H1 (cell line): ENCODE measurements around the gene TUT4. TPM values are rescaled to one million over a fixed set of nuclear protein-coding genes. Genes with fewer than 3 reads are reported as not detected.

ENCODE experiments used
- CTCF ChIA-PET: fragments of 300-600 bp; sonication (Branson Sonifier 250); formaldehyde crosslinking; loops from one replicate; lab custom pipeline; 2021; ENCODE audit not compliant: partially characterized antibody; lab: Charles Lee
- POLR2A ChIA-PET: fragments of 300-600 bp; sonication (Branson Sonifier 250); formaldehyde crosslinking; loops from one replicate; lab custom pipeline; 2021; ENCODE audit warnings: inconsistent platforms; ENCODE audit not compliant: partially characterized antibody; lab: Charles Lee
- DNase-seq, 2 experiments: peaks; one replicate each; pipeline versions ENCODE4 v3.0.0 to v3.0.0-alpha.2; 2010 to 2022; ENCODE audit warnings: low spot score in 2 of 2, low read depth in 1 of 2, mixed read lengths in 1 of 2
- FAIRE-seq: peaks from 2 replicates; lab custom pipeline; 2011; peaks lifted over from hg19 to GRCh38; lab: Jason Lieb, UNC
- H2AFZ ChIP-seq: 2 replicates; pipeline ENCODE4 v1.8.1; 2012; ENCODE audit warnings: low read length, inconsistent platforms
- H2AK5ac ChIP-seq: 2 replicates; pipeline ENCODE4 v1.6.1; 2013; ENCODE audit warnings: low read depth, low read length
- H2BK120ac ChIP-seq: replicated peaks from 2 replicates; pipeline ENCODE3; 2013; ENCODE audit warnings: low read depth, low read length, inconsistent platforms
- H2BK12ac ChIP-seq: 2 replicates; pipeline ENCODE4 v1.6.1; 2013; ENCODE audit warnings: low read depth, low read length
- H2BK15ac ChIP-seq: 2 replicates; pipeline ENCODE4 v1.6.1; 2013; ENCODE audit warnings: low read length
- H2BK20ac ChIP-seq: 2 replicates; pipeline ENCODE4 v1.6.1; 2013; ENCODE audit warnings: low read length
- H2BK5ac ChIP-seq: 2 replicates; pipeline ENCODE4 v1.6.1; 2013; ENCODE audit warnings: low read depth, low read length
- H3K14ac ChIP-seq: 2 replicates; pipeline ENCODE4 v1.6.1; 2013; ENCODE audit warnings: inconsistent platforms; ENCODE audit not compliant: insufficient read length
- H3K18ac ChIP-seq: 2 replicates; pipeline ENCODE4 v1.6.1; 2013; ENCODE audit warnings: low read length; ENCODE audit errors: extremely low read depth
- H3K23ac ChIP-seq: 2 replicates; pipeline ENCODE4 v1.6.1; 2013; ENCODE audit warnings: inconsistent platforms; ENCODE audit not compliant: insufficient read length
- H3K23me2 ChIP-seq: 2 replicates; pipeline ENCODE4 v1.6.1; 2013; ENCODE audit warnings: low read depth, low read length
- H3K27ac ChIP-seq: 2 replicates; pipeline ENCODE4 v1.6.1; 2011; ENCODE audit warnings: low read depth, low read length, inconsistent platforms
- H3K27me3 ChIP-seq, 4 experiments: replicated peaks in 1 of 4; 1 replicate in 1 of 4; 2 replicates in 3 of 4; pipeline versions ENCODE4 v1.6.1 to v1.8.1; 2011 to 2013; ENCODE audit warnings: low read length in 3 of 4, mild to moderate bottlenecking in 3 of 4, inconsistent platforms in 2 of 4, mixed read lengths in 2 of 4, moderate library complexity in 1 of 4; ENCODE audit not compliant: control insufficient read depth in 3 of 4, insufficient read depth in 3 of 4; ENCODE audit errors: extremely low read depth in 1 of 4
- H3K36me3 ChIP-seq, 4 experiments: 2 replicates each; pipeline versions ENCODE4 v1.6.1 to v1.8.1; 2011 to 2013; ENCODE audit warnings: mild to moderate bottlenecking in 4 of 4, low read length in 3 of 4, moderate library complexity in 2 of 4, control low read depth in 1 of 4, inconsistent platforms in 1 of 4; ENCODE audit not compliant: insufficient read depth in 4 of 4, control insufficient read depth in 2 of 4
- H3K4ac ChIP-seq: replicated peaks from 2 replicates; pipeline ENCODE3; 2013; ENCODE audit warnings: low read length, low read depth, mixed read lengths, inconsistent platforms; ENCODE audit not compliant: insufficient read length
- H3K4me1 ChIP-seq, 4 experiments: replicated peaks in 1 of 4; 1 replicate in 1 of 4; 2 replicates in 3 of 4; pipeline versions ENCODE4 v1.6.1 to v1.8.1; 2011 to 2013; ENCODE audit warnings: low read length in 3 of 4, inconsistent platforms in 2 of 4, mixed read lengths in 1 of 4; ENCODE audit not compliant: insufficient read depth in 4 of 4, control insufficient read depth in 3 of 4
- H3K4me2 ChIP-seq, 2 experiments: 2 replicates each; pipeline versions ENCODE4 v1.6.1 to v1.8.1; 2011 to 2013; ENCODE audit warnings: low read depth in 2 of 2, low read length in 2 of 2, control low read depth in 1 of 2, inconsistent platforms in 1 of 2, mild to moderate bottlenecking in 1 of 2; ENCODE audit not compliant: insufficient read depth in 1 of 2
- H3K4me3 ChIP-seq, 4 experiments: fragments of 200-600, 300-600 bp in 1 of 4; sonication (generic), shearing (Covaris generic), sonication (Bioruptor Twin) in 1 of 4; 2 replicates each; pipeline versions ENCODE4 v1.5.1 to v1.8.1; 2011 to 2016; ENCODE audit warnings: low read length in 4 of 4, low read depth in 3 of 4, control low read depth in 2 of 4, inconsistent platforms in 2 of 4, mild to moderate bottlenecking in 2 of 4, mixed read lengths in 1 of 4, moderate library complexity in 1 of 4; ENCODE audit not compliant: insufficient read depth in 2 of 4; ENCODE audit errors: extremely low read depth in 1 of 4
- H3K56ac ChIP-seq: replicated peaks from 2 replicates; pipeline ENCODE3; 2013; ENCODE audit warnings: low read depth, mild to moderate bottlenecking, mixed read lengths, low read length, inconsistent platforms; ENCODE audit not compliant: insufficient read length
- H3K79me1 ChIP-seq: 2 replicates; pipeline ENCODE4 v1.6.1; 2013; ENCODE audit warnings: low read depth, low read length, control low read depth
- H3K79me2 ChIP-seq, 2 experiments: 2 replicates each; pipeline versions ENCODE4 v1.6.1 to v1.8.1; 2012 to 2013; ENCODE audit warnings: low read length in 2 of 2, mild to moderate bottlenecking in 2 of 2, inconsistent platforms in 1 of 2; ENCODE audit not compliant: insufficient read depth in 2 of 2, control insufficient read depth in 1 of 2
- H3K9ac ChIP-seq, 4 experiments: replicated peaks in 1 of 4; 1 replicate in 1 of 4; 2 replicates in 3 of 4; pipeline versions ENCODE4 v1.6.1 to v1.8.1; 2011 to 2013; ENCODE audit warnings: low read depth in 3 of 4, low read length in 3 of 4, control low read depth in 2 of 4, mild to moderate bottlenecking in 2 of 4, moderate library complexity in 2 of 4, inconsistent platforms in 1 of 4; ENCODE audit errors: extremely low read depth in 1 of 4
- H3K9me3 ChIP-seq, 2 experiments: 2 replicates each; pipeline versions ENCODE4 v1.6.1 to v1.8.1; 2012 to 2013; ENCODE audit warnings: mild to moderate bottlenecking in 2 of 2, moderate library complexity in 2 of 2, control low read depth in 1 of 2, inconsistent platforms in 1 of 2, low read depth in 1 of 2, low read length in 1 of 2, mixed read lengths in 1 of 2; ENCODE audit not compliant: insufficient read depth in 2 of 2
- H4K20me1 ChIP-seq, 2 experiments: replicated peaks in 1 of 2; 2 replicates each; pipeline versions ENCODE3 to v1.8.1; 2011 to 2013; ENCODE audit warnings: inconsistent platforms in 2 of 2, low read length in 2 of 2, mild to moderate bottlenecking in 1 of 2; ENCODE audit not compliant: insufficient read depth in 2 of 2, control insufficient read depth in 1 of 2
- H4K5ac ChIP-seq: 2 replicates; pipeline ENCODE4 v1.6.1; 2013; ENCODE audit warnings: low read length, low read depth, mixed read lengths, inconsistent platforms; ENCODE audit not compliant: insufficient read length
- H4K8ac ChIP-seq: 2 replicates; pipeline ENCODE4 v1.8.0; 2013; ENCODE audit warnings: mild to moderate bottlenecking, moderate library complexity, low read length, inconsistent platforms; ENCODE audit not compliant: insufficient read depth; ENCODE audit errors: extremely low read depth
- H4K91ac ChIP-seq: replicated peaks from 2 replicates; pipeline ENCODE3; 2013; ENCODE audit warnings: low read length, mixed read lengths, inconsistent platforms; ENCODE audit not compliant: insufficient read length
- KDM1A ChIP-seq: fragments of 200-600, 300-600 bp; sonication (generic); IDR thresholded peaks from 2 replicates; pipeline ENCODE4 v1.7.1; 2016; ENCODE audit warnings: mild to moderate bottlenecking, low read length, borderline replicate concordance
- polyA plus RNA-seq, 7 experiments: library from polyadenylated mRNA; depleted of rRNA in 3 of 7; stranded (reverse) in 5 of 7; unstranded in 2 of 7; fragments of >200 nt in 5 of 7; fragments of 200-250 nt in 2 of 7; gene quantifications; 1 replicate in 5 of 7; 2 replicates in 1 of 7; 4 replicates in 1 of 7; pipeline versions ENCODE4 v1.2.1 to v1.2.3, GENCODE V29; 2011 to 2013; ENCODE audit warnings: missing spikeins in 2 of 7, mixed read lengths in 2 of 7
- total RNA-seq: library from RNA; stranded (reverse); fragmentation: NEBNext Ultra II Directional; extraction: Animal tissue kit (Norgen Biotek cat#: 25700); gene quantifications from 2 replicates; pipeline ENCODE4 v1.2.1, GENCODE V29; 2021

TUT4 gene
- total and polyA plus RNA-seq, 2 of the 8 experiments (the other 6 are each of a cell fraction or from before 2014, with no cell fraction given): 54.5 to 63.3 TPM

- POLR2A ChIA-PET: interaction anchor here (0.5 to 2.2 kb wide), 6 partner anchors 8 to 415 kb away, joined by 3 to 10 read pairs (median 4); partner anchors contain the start of genes ORC1 and PRPF38A
- CTCF ChIA-PET: interaction anchor here (0.7 to 1.5 kb wide), 2 partner anchors 19 to 756 kb away, joined by 3 read pairs; no protein-coding TSS in a partner anchor
- Histone ChIP-seq H2BK15ac (no peak overlapping the region), H3K9ac (no peak overlapping the region), H2AK5ac (no peak overlapping the region), H2BK120ac (no peak overlapping the region), H3K56ac (no peak overlapping the region), H3K14ac (no peak overlapping the region), H3K4me3 (no peak overlapping the region), H3K18ac (no peak overlapping the region), H2BK12ac (no peak overlapping the region), H4K8ac (no peak overlapping the region), H3K27me3 (no peaks in the 10 kb centered on the region), H3K23ac (no peak overlapping the region), H3K79me2 (no peaks in the 10 kb centered on the region), H3K4ac (no peak overlapping the region), H4K20me1 (peaks cover 0 to 1% of the 10 kb centered on the region in 2 experiments), H3K9me3 (no peaks in the 10 kb centered on the region), H4K91ac (no peak overlapping the region), H3K23me2 (no peaks in the 10 kb centered on the region), H2BK20ac (no peak overlapping the region), H2BK5ac (no peak overlapping the region), H2AFZ (no peak overlapping the region), H3K27ac (no peak overlapping the region), H3K4me1 (no peaks in the 10 kb centered on the region; a peak in 1 of 7 replicates), H4K5ac (no peak overlapping the region), H3K4me2 (no peak overlapping the region), H3K36me3 (peaks cover 0 to 35% (median 12%) of the 10 kb centered on the region in 4 experiments; a peak in 5 of 8 replicates), H3K79me1 (no peaks in the 10 kb centered on the region)
- DNase-seq (no peak), FAIRE-seq (no peak)
- no peak for TF ChIP-seq KDM1A
These were observed 128.7 kb downstream of the TUT4 start for GRCh38 chr1:52424231-52424636.
